AML-193 (cell line): Measurements from ENCODE around the gene REV3L.
A peak's percentile ranks its signal among the peaks of the same experiment; 100 is the strongest.
"Not testable (repeated sequence)": the region's sequence is repeated elsewhere in the genome, so short reads cannot be mapped to it uniquely, and the experiment has no call there.

ENCODE experiments used
- DNase-seq, 2 experiments: peaks; one replicate each; lab custom pipeline; 2025; lab: John Stamatoyannopoulos, UW

REV3L gene, protein sequence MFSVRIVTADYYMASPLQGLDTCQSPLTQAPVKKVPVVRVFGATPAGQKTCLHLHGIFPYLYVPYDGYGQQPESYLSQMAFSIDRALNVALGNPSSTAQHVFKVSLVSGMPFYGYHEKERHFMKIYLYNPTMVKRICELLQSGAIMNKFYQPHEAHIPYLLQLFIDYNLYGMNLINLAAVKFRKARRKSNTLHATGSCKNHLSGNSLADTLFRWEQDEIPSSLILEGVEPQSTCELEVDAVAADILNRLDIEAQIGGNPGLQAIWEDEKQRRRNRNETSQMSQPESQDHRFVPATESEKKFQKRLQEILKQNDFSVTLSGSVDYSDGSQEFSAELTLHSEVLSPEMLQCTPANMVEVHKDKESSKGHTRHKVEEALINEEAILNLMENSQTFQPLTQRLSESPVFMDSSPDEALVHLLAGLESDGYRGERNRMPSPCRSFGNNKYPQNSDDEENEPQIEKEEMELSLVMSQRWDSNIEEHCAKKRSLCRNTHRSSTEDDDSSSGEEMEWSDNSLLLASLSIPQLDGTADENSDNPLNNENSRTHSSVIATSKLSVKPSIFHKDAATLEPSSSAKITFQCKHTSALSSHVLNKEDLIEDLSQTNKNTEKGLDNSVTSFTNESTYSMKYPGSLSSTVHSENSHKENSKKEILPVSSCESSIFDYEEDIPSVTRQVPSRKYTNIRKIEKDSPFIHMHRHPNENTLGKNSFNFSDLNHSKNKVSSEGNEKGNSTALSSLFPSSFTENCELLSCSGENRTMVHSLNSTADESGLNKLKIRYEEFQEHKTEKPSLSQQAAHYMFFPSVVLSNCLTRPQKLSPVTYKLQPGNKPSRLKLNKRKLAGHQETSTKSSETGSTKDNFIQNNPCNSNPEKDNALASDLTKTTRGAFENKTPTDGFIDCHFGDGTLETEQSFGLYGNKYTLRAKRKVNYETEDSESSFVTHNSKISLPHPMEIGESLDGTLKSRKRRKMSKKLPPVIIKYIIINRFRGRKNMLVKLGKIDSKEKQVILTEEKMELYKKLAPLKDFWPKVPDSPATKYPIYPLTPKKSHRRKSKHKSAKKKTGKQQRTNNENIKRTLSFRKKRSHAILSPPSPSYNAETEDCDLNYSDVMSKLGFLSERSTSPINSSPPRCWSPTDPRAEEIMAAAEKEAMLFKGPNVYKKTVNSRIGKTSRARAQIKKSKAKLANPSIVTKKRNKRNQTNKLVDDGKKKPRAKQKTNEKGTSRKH (N-terminal part only)

DNA sequence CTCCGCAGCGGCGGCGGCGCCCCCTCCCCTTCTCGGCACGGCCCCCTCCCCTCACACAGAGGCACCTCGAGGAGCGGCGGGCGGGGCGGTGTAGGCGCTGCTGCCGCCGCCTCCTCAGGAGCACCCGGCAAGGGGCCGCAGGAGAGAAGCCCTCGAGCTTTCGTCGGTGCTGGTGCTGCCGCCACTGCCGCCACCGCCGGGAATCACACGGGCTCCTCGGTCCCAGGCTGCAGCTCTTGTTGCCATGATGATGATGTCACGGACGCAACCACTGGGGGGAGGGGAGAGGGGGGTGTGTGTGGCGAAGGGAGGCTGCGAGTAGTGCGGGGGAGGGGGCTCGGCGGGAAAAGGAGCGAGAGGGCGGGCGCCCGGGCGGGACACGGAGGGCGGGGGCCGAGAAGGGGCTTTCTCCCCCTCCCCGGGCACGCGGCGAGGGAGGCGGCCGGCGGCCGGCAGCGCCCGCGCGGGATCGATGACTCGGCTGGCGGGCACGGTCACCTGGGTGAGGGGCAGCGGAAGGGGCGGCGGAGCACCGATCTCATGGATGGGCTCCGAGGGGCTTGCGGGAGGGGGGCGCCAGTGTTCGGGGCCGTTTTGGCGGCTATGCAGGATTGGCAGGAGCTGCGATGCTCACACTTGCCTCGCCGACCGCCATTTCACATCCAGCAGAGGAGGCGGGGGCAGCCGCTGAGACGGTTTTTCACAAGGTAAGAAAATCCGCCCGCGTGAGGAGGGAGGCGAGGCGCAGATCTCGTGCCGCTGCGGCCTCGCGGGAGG lies at the start of gene REV3L:
Gene REV3L (minus strand): TSS at position 260 of the 777 bp plus-strand sequence. CDS start 330 bp downstream, outside the sequence.
- DNase-seq: peak; percentile 70 to 73

DNA sequence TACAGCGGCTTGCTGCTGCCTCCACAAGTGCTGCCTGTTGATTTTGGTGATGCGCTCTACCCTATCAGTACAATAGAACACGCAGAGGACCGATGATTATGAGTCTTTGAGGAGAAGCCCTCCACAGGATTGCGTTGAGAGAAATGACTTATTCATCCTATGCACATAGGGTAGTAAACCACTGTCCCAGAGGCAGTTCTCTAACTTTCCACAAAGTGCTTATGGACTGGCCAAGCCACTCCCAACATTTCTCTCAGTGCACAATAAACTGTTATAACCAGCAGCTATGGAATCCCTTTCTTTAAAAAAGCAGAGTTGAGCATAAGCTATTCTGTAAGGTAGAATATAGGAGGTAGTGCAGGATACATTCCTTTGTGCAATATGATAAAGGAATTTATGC lies 48.2 kb upstream of the REV3L start:
- DNase-seq: no peak

DNA sequence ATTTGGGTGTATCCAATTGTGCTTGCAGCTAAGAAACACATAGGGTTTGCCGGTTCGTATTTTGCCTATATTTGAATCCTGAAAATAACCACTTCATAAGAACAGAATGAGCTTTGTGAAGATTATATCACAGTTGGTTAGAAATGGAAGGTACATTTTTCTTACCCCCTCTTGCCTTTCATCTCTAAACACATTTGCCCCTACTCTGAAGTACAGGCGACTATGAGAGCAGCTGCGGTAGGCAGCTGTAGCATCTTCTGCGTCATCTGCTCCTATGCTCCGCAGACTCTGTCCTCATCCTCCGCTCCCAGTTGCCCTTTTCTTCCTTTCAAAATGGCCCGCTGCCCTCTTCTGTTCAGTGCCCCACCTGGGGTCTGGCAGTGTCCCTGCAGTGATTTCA lies 47.6 kb upstream of the REV3L start:
- no peak for DNase-seq

DNA sequence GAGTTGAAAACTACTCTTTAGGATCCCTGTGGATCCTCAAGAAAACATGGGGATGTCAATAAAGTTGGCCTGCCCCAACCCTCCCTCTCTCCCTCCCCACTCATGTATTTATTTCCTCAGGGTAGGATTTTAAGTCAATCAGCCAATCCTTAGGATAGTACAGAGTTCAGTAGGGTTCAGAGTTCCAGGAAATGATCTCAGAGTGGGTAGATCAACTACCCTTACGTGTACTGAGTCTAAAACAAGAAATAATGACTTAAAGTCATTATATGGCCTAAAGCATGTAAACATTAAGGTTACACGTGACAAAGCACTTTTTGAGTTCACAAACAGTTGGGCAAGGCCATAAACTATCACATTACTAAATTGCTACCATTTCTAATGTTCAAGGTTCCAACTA lies 47.2 kb upstream of the REV3L start:
- no peak for DNase-seq

GRCh38 chr6:111527367-111527766 lies 44.3 kb upstream of the REV3L start:
- DNase-seq: no peak

DNA sequence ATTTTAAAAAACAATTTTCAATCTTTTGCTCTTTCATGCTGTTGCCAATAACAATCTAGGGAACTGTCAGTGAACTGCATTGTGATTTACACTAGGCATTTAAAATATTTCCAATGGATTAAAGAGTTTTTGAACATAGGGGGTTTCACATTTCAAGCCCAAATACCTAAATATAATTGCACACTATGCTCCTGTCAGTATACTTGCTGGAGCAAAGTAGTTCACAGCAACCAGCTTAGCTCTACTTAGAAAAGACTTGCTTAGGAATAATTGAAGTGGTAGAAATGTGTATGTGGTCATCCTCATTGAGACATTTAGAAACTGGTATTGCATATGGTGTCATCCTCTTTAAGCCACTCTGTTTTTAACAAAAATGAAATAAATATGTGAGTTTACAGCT lies 41.7 kb upstream of the REV3L start:
- DNase-seq: no peak

GRCh38 chr6:111524252-111524651 lies 41.2 kb upstream of the REV3L start:
- no peak for DNase-seq

DNA sequence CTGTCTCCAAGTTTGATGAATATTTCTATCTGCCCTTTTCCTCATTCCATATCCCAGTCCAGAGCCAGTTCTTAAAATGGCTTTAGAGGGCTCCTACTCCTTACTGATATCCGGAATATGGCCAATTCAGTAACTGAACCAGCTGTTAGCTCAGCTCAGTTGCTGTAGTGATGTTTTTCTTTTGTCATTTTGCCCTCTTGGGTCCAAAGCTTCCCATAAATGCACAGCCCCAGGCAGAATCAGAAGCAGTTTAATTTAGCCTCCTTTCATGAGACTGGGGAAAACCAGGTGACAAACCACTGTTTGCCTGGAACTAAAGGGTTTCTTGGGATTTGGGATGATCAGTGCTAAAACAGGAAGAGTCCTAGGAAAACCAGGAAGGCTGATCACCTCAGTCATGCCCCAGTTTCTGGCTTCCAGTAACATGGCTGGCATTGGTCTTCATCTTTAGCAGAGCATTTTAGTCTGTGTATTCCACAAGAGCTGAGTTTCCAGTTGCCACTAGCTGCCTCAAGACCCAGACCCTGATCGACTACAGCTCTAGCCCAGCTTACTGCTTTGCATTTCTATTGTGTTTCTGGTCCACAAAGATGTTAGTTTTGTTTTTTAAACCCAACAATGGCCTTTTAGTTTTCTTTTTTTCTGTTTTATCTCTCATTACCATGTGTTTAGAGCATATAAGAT lies 40.6 kb upstream of the REV3L start:
- no peak for DNase-seq

DNA sequence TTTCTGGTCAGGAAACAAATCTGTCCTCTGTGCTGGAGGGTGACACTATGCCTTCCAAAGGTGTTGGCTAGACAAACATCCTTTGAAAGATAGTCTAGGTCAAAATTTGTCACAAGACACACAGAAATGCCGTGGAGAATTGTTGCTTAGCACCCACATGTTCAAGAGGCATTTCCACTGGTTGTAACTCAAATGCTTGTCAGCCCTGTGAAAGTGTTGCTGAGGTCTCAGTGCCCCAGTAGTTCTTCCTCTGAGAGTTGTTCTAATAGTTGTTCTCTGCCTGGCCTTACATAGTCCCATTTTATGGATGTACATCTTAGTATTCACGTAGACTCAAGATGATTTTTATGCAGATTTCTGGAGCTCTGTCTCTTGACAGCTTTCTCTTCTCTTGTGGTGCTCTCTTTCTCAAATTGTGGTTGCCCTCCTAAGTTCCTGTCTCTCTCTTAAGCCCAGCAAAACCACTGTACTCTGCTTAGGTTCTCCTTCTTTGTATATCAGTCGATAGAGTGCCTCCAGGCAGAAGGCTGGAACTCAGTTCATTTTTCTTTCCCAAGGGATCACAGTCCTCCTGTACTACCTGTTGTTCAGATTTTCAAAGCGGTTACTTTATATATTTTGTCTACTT lies 39.5 kb upstream of the REV3L start:
- peak; percentile 68 to 79 for DNase-seq

DNA sequence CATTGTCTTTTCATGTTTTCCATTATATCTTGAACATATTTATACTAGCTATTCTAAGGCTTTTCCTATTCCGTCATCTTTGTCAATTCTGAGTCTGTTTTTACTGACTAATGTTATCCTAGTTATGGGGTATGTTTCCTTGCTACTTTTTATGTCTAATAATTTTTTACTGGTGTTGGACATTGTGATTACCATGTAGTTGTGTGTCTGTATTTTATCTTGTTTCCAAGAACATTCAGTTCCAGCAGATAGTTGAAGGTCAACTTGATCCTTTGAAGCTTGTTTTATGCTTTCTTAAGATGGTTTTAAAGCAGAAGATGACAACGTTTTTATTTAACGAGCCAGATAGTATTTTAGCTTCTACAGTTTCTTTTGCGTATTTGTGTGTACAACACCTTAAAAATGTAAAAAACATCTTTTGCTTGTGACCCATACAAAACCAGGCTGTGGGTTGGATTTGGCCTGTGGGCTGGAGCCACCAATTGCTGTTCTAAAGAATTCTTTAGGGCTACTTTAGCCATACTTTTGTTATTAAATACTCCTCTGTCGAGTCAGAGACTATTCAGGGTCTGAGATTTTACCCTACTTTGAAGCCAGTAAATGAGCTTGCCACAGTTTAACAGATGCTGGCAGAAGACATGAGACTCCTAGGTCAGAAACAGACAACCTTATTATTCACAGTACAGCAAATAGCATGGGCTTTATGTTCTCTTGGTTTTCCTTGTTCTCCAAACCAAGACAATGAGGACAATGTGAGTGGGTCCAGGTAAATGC lies 38.7 kb upstream of the REV3L start:
- no peak for DNase-seq

DNA sequence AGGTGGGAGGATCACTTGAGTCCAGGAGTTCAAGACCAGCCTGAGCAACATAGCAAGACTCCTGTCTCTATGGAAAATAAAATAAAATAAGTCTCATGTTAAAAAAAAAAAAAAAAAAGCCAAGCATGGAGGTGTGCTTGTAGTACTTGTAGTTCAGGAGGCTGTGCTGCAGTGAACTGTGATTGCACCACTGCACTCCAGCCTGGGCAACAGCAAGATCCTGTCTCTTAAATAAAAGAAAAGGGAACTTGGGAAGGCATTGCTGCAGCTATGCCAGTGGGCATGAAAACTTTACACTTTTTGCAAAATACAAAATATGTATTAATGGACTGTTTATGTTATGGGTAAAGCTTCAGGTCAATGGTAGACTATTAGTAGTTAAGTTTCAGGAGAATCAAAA lies 37.5 kb upstream of the REV3L start:
- DNase-seq: peak; percentile 37 to 63

- DNase-seq: no peak
These were observed 34.9 kb upstream of the REV3L start for GRCh38 chr6:111517965-111518364.

GRCh38 chr6:111515259-111515658 lies 32.2 kb upstream of the REV3L start:
- no peak for DNase-seq

DNA sequence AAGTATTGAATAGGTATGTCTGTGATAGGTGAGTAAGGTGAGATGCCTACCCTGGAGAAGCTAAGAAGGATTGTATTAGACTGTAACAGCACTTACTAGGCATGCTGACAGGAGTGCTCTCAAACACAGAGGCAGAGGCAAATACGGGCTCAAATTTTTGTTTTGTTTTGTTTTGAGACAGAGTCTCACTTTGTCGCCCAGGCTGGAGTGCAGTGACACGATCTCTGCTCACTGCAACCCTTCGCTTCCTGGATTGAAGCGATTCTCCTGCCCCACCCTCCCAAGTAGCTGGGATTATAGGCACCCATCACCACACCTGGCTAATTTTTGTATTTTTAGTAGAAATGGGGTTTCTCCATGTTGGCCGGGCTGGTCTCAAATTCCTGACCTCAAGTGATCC lies 31.5 kb upstream of the REV3L start:
- not testable (repeated sequence) for DNase-seq

GRCh38 chr6:111507219-111507618 lies 24.2 kb upstream of the REV3L start:
- not testable (repeated sequence) for DNase-seq

- not testable (repeated sequence) for DNase-seq
These were observed 22.5 kb upstream of the REV3L start for GRCh38 chr6:111505498-111505897.

DNA sequence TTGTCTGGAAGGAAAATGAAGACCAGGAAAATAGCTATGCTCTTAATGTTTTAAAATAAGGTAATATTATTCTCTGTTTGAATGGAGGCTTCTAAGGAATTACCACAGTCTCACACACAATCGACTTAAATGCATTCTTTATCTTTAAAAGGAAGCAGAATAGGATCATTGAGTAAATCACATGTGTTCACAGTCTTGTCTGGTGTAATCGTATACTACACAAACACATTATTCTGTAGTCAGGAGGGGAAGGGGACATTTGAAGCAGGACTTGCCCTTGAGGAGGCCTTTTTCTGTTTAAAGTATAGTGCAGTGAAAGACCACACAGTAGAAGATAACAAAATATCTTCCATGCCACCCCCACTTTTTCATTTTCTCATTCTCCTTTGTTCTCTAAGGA lies 20.6 kb upstream of the REV3L start:
- no peak for DNase-seq

- no peak for DNase-seq
These were observed 20.2 kb upstream of the REV3L start for GRCh38 chr6:111503194-111503593.

- no peak for DNase-seq
These were observed 19.1 kb upstream of the REV3L start for GRCh38 chr6:111502154-111502553.
